ENCODE results near the gene FOXD3. TPM values are rescaled to one million over a fixed set of nuclear protein-coding genes. Genes with fewer than 3 reads are reported as not detected.
A peak's percentile ranks its signal among the peaks of the same experiment; 100 is the strongest.

FOXD3 gene
- total RNA-seq, 1 donor from 2014 or later: not detected

DNA sequence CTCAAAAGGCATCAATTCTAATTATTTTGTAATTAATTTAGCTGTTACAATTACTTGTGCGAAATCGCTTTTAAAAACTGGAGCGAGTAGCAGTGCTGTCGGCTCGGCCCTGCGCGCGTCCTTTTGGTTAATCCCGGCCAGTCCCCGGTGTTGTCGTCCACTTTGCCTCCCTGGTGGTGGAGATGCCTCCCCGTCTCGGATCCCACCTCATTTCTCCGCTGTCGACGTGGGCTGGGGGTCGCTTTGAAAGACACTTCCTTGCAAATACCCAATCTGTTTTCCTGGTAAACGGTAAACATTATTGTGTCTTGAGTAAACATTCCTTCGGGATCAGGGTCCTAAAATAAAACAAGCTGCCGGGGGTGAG is 3.7 kb downstream of the FOXD3 start:
- no peak overlapping the region for H3K4me3 ChIP-seq
- intact Hi-C loops (cut with DNase I): no loop called here
- H3K4me1 ChIP-seq: peaks cover 14 to 20% of the 10 kb centered on the region in 2 donors
- no peak overlapping the region for H3K27ac ChIP-seq
- H3K9me3 ChIP-seq: peaks cover 0 to 2% of the 10 kb centered on the region in 2 donors
- DNase-seq (ENCODE audit: low spot score in 2 of 2): no peak
- H3K36me3 ChIP-seq: no peaks in the 10 kb centered on the region
- no peak for TF ChIP-seq CTCF (IDR thresholded peaks at IDR 0.05)
- peaks cover 61% of the 10 kb centered on the region for H3K27me3 ChIP-seq

DNA sequence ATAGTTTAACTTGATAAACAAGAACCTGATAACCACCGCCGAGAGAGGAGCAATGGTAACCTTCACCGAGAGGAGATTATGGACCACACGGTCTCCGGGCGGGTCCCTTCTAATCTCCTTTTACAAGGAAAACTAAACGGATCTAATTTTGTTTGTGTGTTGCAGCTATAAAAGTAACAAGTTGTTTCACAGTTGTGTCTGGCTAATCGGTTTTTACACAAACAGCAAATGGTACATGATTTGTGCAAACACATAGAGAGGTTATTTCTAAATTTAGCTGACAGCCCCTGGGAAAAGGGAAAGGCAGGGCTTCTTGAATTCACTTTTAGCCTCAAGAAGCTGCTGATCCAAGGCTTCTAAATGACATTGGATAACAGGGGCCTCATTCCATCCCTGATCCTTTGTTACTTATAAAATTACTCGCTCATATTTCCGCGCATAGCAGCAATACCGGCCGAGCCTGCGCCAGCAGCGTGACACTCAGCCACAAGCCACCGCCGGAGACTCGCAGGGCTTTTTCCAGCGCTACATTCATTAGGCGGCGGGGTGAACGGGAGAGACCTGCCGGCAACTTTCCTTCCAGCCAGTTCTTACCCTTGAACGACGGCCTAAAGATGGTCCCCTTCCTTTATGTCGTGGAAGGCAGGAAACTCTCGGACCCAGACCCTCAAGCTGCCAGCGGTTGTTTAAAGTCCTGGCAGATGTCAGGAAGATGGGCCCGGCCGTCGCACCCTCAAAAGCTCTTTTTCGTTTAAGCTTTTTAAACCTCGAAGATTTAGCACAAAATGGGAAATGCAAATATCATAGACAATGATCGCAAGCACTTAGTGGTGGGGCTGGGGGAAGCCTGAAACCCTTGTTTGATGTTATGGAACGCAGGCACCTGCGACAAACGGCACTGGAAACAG is 4.4 kb downstream of the FOXD3 start:
- intact Hi-C loops (cut with DNase I): no loop called here
- Histone ChIP-seq H3K9me3 (peaks cover 0 to 2% of the 10 kb centered on the region in 2 donors), H3K4me3 (no peak overlapping the region), H3K27me3 (peaks cover 55% of the 10 kb centered on the region), H3K4me1 (peaks cover 14 to 18% of the 10 kb centered on the region in 2 donors), H3K36me3 (no peaks in the 10 kb centered on the region), H3K27ac (no peak overlapping the region)
- DNase-seq (ENCODE audit: low spot score in 2 of 2): no peak
- no peak for TF ChIP-seq CTCF (IDR thresholded peaks at IDR 0.05)

GRCh38 chr1:63327417-63328054 is 5.2 kb downstream of the FOXD3 start:
- H3K9me3 ChIP-seq: peaks cover 0 to 2% of the 10 kb centered on the region in 2 donors
- no peak for DNase-seq (ENCODE audit: low spot score in 2 of 2)
- no peak overlapping the region for H3K27ac ChIP-seq
- peaks cover 47% of the 10 kb centered on the region for H3K27me3 ChIP-seq
- peak in 2 of 3 experiments; percentile 43 to 48 for TF ChIP-seq CTCF (IDR thresholded peaks at IDR 0.05)
- intact Hi-C loops (cut with DNase I): no loop called here
- peaks cover 9 to 10% of the 10 kb centered on the region in 2 donors for H3K4me1 ChIP-seq
- H3K4me3 ChIP-seq: no peak overlapping the region
- H3K36me3 ChIP-seq: no peaks in the 10 kb centered on the region

GRCh38 chr1:63328122-63328521 is 5.8 kb downstream of the FOXD3 start:
- peaks cover 0 to 2% of the 10 kb centered on the region in 2 donors for H3K9me3 ChIP-seq
- intact Hi-C loops (cut with DNase I): no loop called here
- H3K4me3 ChIP-seq: no peak overlapping the region
- peaks cover 6 to 7% of the 10 kb centered on the region in 2 donors for H3K4me1 ChIP-seq
- no peak overlapping the region for H3K27ac ChIP-seq
- H3K36me3 ChIP-seq: no peaks in the 10 kb centered on the region
- H3K27me3 ChIP-seq: peaks cover 41% of the 10 kb centered on the region
- TF ChIP-seq CTCF (IDR thresholded peaks at IDR 0.05): no peak
- DNase-seq (ENCODE audit: low spot score in 2 of 2): no peak

DNA sequence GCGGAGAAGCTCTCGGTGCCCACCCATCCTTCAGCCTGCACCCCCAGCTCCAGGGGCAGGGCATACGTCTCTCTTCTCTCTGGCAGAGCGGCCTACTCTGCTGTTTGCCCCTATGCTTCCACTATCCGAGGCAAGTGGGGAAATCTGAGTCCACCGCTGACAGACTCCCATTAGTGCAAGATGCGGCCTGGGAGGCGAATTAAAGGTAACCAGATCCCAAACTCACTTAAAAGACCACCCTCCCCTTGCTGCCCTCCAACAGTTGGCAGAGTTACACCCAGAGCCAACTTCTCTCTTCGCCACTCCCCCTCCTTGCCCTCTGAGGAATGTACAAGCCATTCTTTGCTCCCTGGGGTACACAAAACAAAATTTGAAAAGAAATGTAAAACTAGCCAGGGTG is 6.4 kb downstream of the FOXD3 start:
- H3K27me3 ChIP-seq: peaks cover 37% of the 10 kb centered on the region
- intact Hi-C loops (cut with DNase I): no loop called here

More for the DNA sequence above, 6.4 kb downstream of the FOXD3 start:
- no peak for DNase-seq (ENCODE audit: low spot score in 2 of 2)
- H3K36me3 ChIP-seq: no peaks in the 10 kb centered on the region
- peaks cover 0 to 2% of the 10 kb centered on the region in 2 donors for H3K9me3 ChIP-seq
- no peak overlapping the region for H3K4me3 ChIP-seq
- no peak for TF ChIP-seq CTCF (IDR thresholded peaks at IDR 0.05)
- H3K4me1 ChIP-seq: peaks cover 5 to 6% of the 10 kb centered on the region in 2 donors
- H3K27ac ChIP-seq: no peak overlapping the region
